Transverse colon (tissue), 4 donors: ENCODE measurements around the gene CDPF1. TPM values are rescaled to one million over a fixed set of nuclear protein-coding genes. Genes with fewer than 3 reads are reported as not detected.

Experiments used
- DNase-seq: peaks from one replicate; pipeline ENCODE4 v3.0.0-alpha.2; 2019
- H3K27ac ChIP-seq, 4 donors: fragments of 200-600 bp; sonication (generic); 2 replicates each; pipeline ENCODE4 v1.5.1; 2016 to 2018; ENCODE audit warnings: inconsistent platforms in 4 of 4
- H3K27me3 ChIP-seq: fragments of 200-600 bp; sonication (generic); 2 replicates; pipeline ENCODE4 v1.5.1; 2017; ENCODE audit warnings: inconsistent platforms
- H3K36me3 ChIP-seq, 4 donors: fragments of 200-600 bp; sonication (generic); 2 replicates each; pipeline ENCODE4 v1.5.1; 2017 to 2019; ENCODE audit warnings: inconsistent platforms in 4 of 4
- H3K4me1 ChIP-seq, 4 donors: fragments of 200-600 bp; sonication (generic); 2 replicates each; pipeline ENCODE4 v1.5.1; 2017 to 2020; ENCODE audit warnings: inconsistent platforms in 4 of 4
- H3K4me3 ChIP-seq, 4 donors: fragments of 200-600 bp; sonication (generic); 1 replicate in 1 of 4; 2 replicates in 3 of 4; pipeline versions ENCODE4 v1.5.1 to v1.6.1; 2017 to 2019; ENCODE audit warnings: inconsistent platforms in 4 of 4
- H3K9me3 ChIP-seq, 2 donors: fragments of 200-600 bp; sonication (generic); 2 replicates each; pipeline ENCODE4 v1.5.1; 2017 to 2019; ENCODE audit warnings: inconsistent platforms in 2 of 2
- EP300 ChIP-seq: sonication (generic); formaldehyde crosslinking; IDR thresholded peaks from one replicate; pipeline ENCODE4 v1.6.1; 2017; ENCODE audit warnings: antibody characterized with exemption, low read depth
- POLR2A ChIP-seq: fragments of 450-650 bp; IDR thresholded peaks from one replicate; pipeline ENCODE4 v1.6.1; 2016; ENCODE audit warnings: antibody characterized with exemption, mild to moderate bottlenecking, moderate library complexity
- POLR2AphosphoS5 ChIP-seq, 3 donors: sonication (generic); formaldehyde crosslinking; IDR thresholded peaks; one replicate each; pipeline ENCODE4 v1.6.1; 2016; ENCODE audit warnings: antibody characterized with exemption in 3 of 3
- WGBS, 2 donors: methylation state at CpG; one replicate each; pipeline ENCODE4 v1.1.5; 2018; ENCODE audit warnings: low coverage in 1 of 2; 5-methylcytosine and 5-hydroxymethylcytosine counted together
- in situ Hi-C, 4 donors: fragments of 200-750 bp; cut with MboI; loops; one replicate each; pipeline versions ENCODE4 v1.15.0 to v1.15.1; 2017; ENCODE audit warnings: low sequenced_read_pairs in 3 of 4, low pct_ligation_motif_present in 1 of 4, low pct_unique_long_range_greater_than_20kb in 1 of 4
- intact Hi-C: fragments of 100-400 bp; cut with DNase I; formaldehyde crosslinking; loops from one replicate; pipeline ENCODE4 v1.15.1; 2023; ENCODE audit warnings: low total_unique reads
- total RNA-seq, 4 donors: library from RNA; depleted of rRNA; stranded (reverse); fragments of >200 nt; gene quantifications; one replicate each; pipeline ENCODE4 v1.1.0, GENCODE V29; 2016
- TF ChIP-seq, protein P1 (sequence below), 5 experiments: fragments of 200-600 bp in 3 of 5; fragments of 450-650 bp in 2 of 5; sonication (generic) in 3 of 5; IDR thresholded peaks; 1 replicate in 2 of 5; 2 replicates in 3 of 5; pipeline ENCODE4 v1.5.1; 2016 to 2017; ENCODE audit warnings: antibody characterized with exemption in 5 of 5, inconsistent platforms in 3 of 5, mild to moderate bottlenecking in 2 of 5, moderate library complexity in 1 of 5

Gene CDPF1
- total RNA-seq, 4 donors from 2014 or later, result 8.2 to 11.9 (median 9.0) TPM; not detected in 1

DNA sequence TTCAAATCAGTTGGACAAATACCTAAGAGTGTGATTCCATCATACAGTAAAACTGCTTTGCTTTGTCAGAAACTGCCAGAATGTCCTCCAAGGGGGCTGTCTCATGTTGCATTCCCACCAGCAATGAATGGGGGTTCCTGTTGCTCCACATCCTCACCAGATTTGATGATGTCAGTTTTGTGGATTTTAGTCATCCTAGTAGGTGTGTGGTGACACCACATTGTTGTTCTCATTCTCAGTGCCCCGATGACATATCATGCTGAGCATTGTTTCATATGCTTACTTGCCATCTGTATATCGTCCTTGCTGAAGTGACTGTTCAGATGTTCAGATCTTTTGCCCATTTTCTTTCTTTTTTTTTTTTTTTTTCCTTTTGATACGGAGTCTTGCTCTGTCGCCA, 37.0 kb downstream of the CDPF1 start:
- H3K27ac ChIP-seq, result no peak overlapping the region
- no peak for TF ChIP-seq POLR2AphosphoS5 (IDR thresholded peaks at IDR 0.05)
- TF ChIP-seq, protein P1, sequence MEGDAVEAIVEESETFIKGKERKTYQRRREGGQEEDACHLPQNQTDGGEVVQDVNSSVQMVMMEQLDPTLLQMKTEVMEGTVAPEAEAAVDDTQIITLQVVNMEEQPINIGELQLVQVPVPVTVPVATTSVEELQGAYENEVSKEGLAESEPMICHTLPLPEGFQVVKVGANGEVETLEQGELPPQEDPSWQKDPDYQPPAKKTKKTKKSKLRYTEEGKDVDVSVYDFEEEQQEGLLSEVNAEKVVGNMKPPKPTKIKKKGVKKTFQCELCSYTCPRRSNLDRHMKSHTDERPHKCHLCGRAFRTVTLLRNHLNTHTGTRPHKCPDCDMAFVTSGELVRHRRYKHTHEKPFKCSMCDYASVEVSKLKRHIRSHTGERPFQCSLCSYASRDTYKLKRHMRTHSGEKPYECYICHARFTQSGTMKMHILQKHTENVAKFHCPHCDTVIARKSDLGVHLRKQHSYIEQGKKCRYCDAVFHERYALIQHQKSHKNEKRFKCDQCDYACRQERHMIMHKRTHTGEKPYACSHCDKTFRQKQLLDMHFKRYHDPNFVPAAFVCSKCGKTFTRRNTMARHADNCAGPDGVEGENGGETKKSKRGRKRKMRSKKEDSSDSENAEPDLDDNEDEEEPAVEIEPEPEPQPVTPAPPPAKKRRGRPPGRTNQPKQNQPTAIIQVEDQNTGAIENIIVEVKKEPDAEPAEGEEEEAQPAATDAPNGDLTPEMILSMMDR (IDR thresholded peaks at IDR 0.05), result no peak
- TF ChIP-seq POLR2A, result no peak
- TF ChIP-seq EP300, result no peak
- WGBS, 2 donors, result 89 to 90% methylated on average over 3 to 4 of the region's 4 CpGs
- no peak for DNase-seq
- H3K36me3 ChIP-seq, result peaks cover 0 to 55% (median 25%) of the 10 kb centered on the region in 4 donors
- H3K9me3 ChIP-seq, result peaks cover 11 to 13% of the 10 kb centered on the region in 2 donors
- no peaks in the 10 kb centered on the region for H3K27me3 ChIP-seq
- in situ Hi-C loops (no loop called here), intact Hi-C loops (loop anchor here (10.0 kb wide), 1 partner anchor 48 kb away; no protein-coding TSS in a partner anchor)
- no peaks in the 10 kb centered on the region for H3K4me1 ChIP-seq
- no peak overlapping the region for H3K4me3 ChIP-seq

DNA sequence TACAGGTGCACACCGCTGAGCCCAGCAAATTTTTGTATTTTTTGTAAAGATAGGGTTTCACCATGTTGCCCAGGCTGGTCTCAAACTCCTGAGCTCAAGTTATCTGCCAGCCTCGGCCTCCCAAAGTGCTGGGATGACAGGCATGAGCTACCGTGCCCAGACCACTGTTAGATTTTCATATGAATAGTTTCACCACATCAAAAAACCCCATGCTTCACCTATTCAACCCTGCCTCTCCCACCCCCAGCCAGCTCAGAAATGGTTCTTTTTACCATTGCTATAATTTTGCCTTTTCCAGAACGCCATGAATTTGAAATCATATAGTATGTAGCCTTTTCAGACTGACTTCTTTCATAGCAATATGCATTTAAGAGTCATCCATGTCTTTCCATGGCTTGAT, 37.9 kb downstream of the CDPF1 start:
- H3K27me3 ChIP-seq, result no peaks in the 10 kb centered on the region
- H3K4me1 ChIP-seq, result no peaks in the 10 kb centered on the region
- 86 to 89% methylated on average over 4 of the region's 4 CpGs for WGBS, 2 donors
- no peak overlapping the region for H3K27ac ChIP-seq
- TF ChIP-seq EP300 (no peak), POLR2AphosphoS5 (IDR thresholded peaks at IDR 0.05) (no peak), POLR2A (no peak)
- TF ChIP-seq, protein P1 (IDR thresholded peaks at IDR 0.05), result no peak
- no peak for DNase-seq
- in situ Hi-C loops (no loop called here), intact Hi-C loops (loop anchor here (10.0 kb wide), 1 partner anchor 47 kb away; no protein-coding TSS in a partner anchor)
- H3K9me3 ChIP-seq, result peaks cover 11 to 13% of the 10 kb centered on the region in 2 donors
- no peak overlapping the region for H3K4me3 ChIP-seq
- H3K36me3 ChIP-seq, result peaks cover 0 to 55% (median 25%) of the 10 kb centered on the region in 4 donors

- 100% methylated on average over 1 of the region's 1 CpG for WGBS, 2 donors
- Histone ChIP-seq H3K27me3 (no peaks in the 10 kb centered on the region), H3K4me1 (peaks cover 0 to 7% (median 4%) of the 10 kb centered on the region in 4 donors), H3K9me3 (peaks cover 11 to 13% of the 10 kb centered on the region in 2 donors), H3K4me3 (no peak overlapping the region), H3K36me3 (peaks cover 0 to 38% (median 18%) of the 10 kb centered on the region in 4 donors), H3K27ac (no peak overlapping the region)
- intact Hi-C loops (no loop called here), in situ Hi-C loops (no loop called here)
- no peak for TF ChIP-seq POLR2A
- TF ChIP-seq POLR2AphosphoS5 (IDR thresholded peaks at IDR 0.05), result no peak
- TF ChIP-seq EP300, result no peak
- TF ChIP-seq, protein P1 (IDR thresholded peaks at IDR 0.05), result no peak
- DNase-seq, result no peak
Observed at GRCh38 chr22:46209262-46209661, 40.8 kb downstream of the CDPF1 start.

GRCh38 chr22:46203601-46203980, 46.5 kb downstream of the CDPF1 start:
- DNase-seq, result peak; percentile 56
- in situ Hi-C loops (no loop called here), intact Hi-C loops (no loop called here)
- peaks cover under 1 to 2% of the 10 kb centered on the region in 2 donors for H3K9me3 ChIP-seq
- peaks cover 0 to 24% (median 10%) of the 10 kb centered on the region in 4 donors for H3K36me3 ChIP-seq
- H3K4me3 ChIP-seq, result no peak overlapping the region
- TF ChIP-seq POLR2A (no peak), POLR2AphosphoS5 (IDR thresholded peaks at IDR 0.05) (no peak), EP300 (no peak)
- TF ChIP-seq, protein P1 (IDR thresholded peaks at IDR 0.05), result no peak
- peak overlapping the region; percentile 73 to 87 (median 81) for H3K27ac ChIP-seq
- WGBS, 2 donors, result 54 to 62% methylated on average over 4 to 7 of the region's 7 CpGs
- H3K27me3 ChIP-seq, result no peaks in the 10 kb centered on the region
- peaks cover 11 to 44% (median 31%) of the 10 kb centered on the region in 4 donors for H3K4me1 ChIP-seq
